Left lung (tissue), 10 donors: Measurements from ENCODE around the gene PCAT7. TPM values are rescaled to one million over a fixed set of nuclear protein-coding genes. Genes with fewer than 3 reads are reported as not detected.

ENCODE experiments used
- ATAC-seq: fragments of 200-7000 bp; cut with Tn5 transposase; one replicate; pipeline ENCODE4 v1.9.1; 2020; ENCODE audit warnings: moderate library complexity
- DNase-seq, 4 donors: peaks; one replicate each; pipeline ENCODE4 v3.0.0-alpha.2; 2013 to 2020
- H3K27ac ChIP-seq, 2 donors: fragments of 200-600 bp; sonication (generic) in 1 of 2; one replicate each; pipeline versions ENCODE4 v1.5.0 to v1.8.0; 2020 to 2021
- H3K27me3 ChIP-seq, 2 donors: fragments of 200-600 bp; sonication (generic) in 1 of 2; one replicate each; pipeline versions ENCODE4 v1.5.0 to v1.8.0; 2020 to 2021
- H3K36me3 ChIP-seq, 2 donors: fragments of 200-600 bp; sonication (generic) in 1 of 2; one replicate each; pipeline versions ENCODE4 v1.5.0 to v1.8.0; 2020 to 2021
- H3K4me1 ChIP-seq, 2 donors: fragments of 200-600 bp; one replicate each; pipeline ENCODE4 v1.8.0; 2021
- H3K4me3 ChIP-seq, 2 donors: fragments of 200-600 bp; sonication (generic) in 1 of 2; one replicate each; pipeline versions ENCODE4 v1.5.0 to v1.8.0; 2020 to 2021; ENCODE audit warnings: mild to moderate bottlenecking in 1 of 2
- H3K9me3 ChIP-seq, 2 donors: fragments of 200-600 bp; sonication (generic) in 1 of 2; one replicate each; pipeline versions ENCODE4 v1.5.0 to v1.8.0; 2020 to 2021
- CTCF ChIP-seq, 2 donors: fragments of 200-600 bp; sonication (generic) in 1 of 2; IDR thresholded peaks; one replicate each; pipeline versions ENCODE4 v1.5.0 to v1.8.0; 2021; ENCODE audit warnings: antibody characterized with exemption in 2 of 2
- intact Hi-C, 2 donors: fragments of 100-400 bp; cut with DNase I; formaldehyde crosslinking; loops; one replicate each; pipeline versions ENCODE4 v1.11.2 to v1.14.2; 2022
- polyA plus RNA-seq, 6 donors: library from polyadenylated mRNA; unstranded; fragments of 120-200 nt; gene quantifications; one replicate each; pipeline ENCODE4 v1.2.1, GENCODE V29; 2013; ENCODE audit not compliant: insufficient read length in 6 of 6
- total RNA-seq, 2 donors: library from RNA; stranded (reverse); fragmentation: NEBNext Ultra II Directional; extraction: Animal tissue kit (Norgen Biotek cat#: 25700); gene quantifications; one replicate each; pipeline ENCODE4 v1.2.1, GENCODE V29; 2021
- donor health status: DM: no; HTN: yes; CAD: no.
- donor health status: DM: no; HTN: no; CAD: no.

PCAT7 gene
- total and polyA plus RNA-seq, 8 donors = 0.23 to 1.2 (median 0.51) TPM; not detected in 1

- intact Hi-C loops = no loop called here
- Histone ChIP-seq H3K27me3 (no peaks in the 10 kb centered on the region), H3K36me3 (peaks cover 0 to 38% of the 10 kb centered on the region in 2 donors), H3K27ac (no peak overlapping the region), H3K4me1 (no peaks in the 10 kb centered on the region), H3K4me3 (no peak overlapping the region), H3K9me3 (no peaks in the 10 kb centered on the region)
- no peak for DNase-seq
- ATAC-seq = no peak
- TF ChIP-seq CTCF (IDR thresholded peaks at IDR 0.05) = no peak
These were observed 57.2 kb downstream of the PCAT7 start for GRCh38 chr9:94612071-94612470.

GRCh38 chr9:94613003-94613402, 58.1 kb downstream of the PCAT7 start:
- ATAC-seq = no peak
- TF ChIP-seq CTCF (IDR thresholded peaks at IDR 0.05) = no peak
- intact Hi-C loops = no loop called here
- Histone ChIP-seq H3K27me3 (no peaks in the 10 kb centered on the region), H3K9me3 (no peaks in the 10 kb centered on the region), H3K36me3 (peaks cover 0 to 44% of the 10 kb centered on the region in 2 donors), H3K4me3 (no peak overlapping the region), H3K4me1 (no peaks in the 10 kb centered on the region), H3K27ac (no peak overlapping the region)
- DNase-seq = no peak

- H3K27ac ChIP-seq = no peak overlapping the region
- no peak for TF ChIP-seq CTCF (IDR thresholded peaks at IDR 0.05)
- ATAC-seq (no peak), DNase-seq (no peak)
- H3K36me3 ChIP-seq = peaks cover 0 to 38% of the 10 kb centered on the region in 2 donors
- no peaks in the 10 kb centered on the region for H3K27me3 ChIP-seq
- no peak overlapping the region for H3K4me3 ChIP-seq
- intact Hi-C loops = no loop called here
- no peaks in the 10 kb centered on the region for H3K9me3 ChIP-seq
- H3K4me1 ChIP-seq = no peaks in the 10 kb centered on the region
These were observed 64.1 kb downstream of the PCAT7 start for GRCh38 chr9:94619026-94619425.

Other genes with a start within 250 kb of the PCAT7 start
- gene NUTM2F, start 226.4 kb upstream of the PCAT7 start, total RNA-seq = not detected
- under 1 TPM in 3 of 6 donors, not detected in 3; 0.10 to 0.11 (median 0.10) TPM for gene NUTM2F, start 226.4 kb upstream of the PCAT7 start, polyA plus RNA-seq
- not detected for gene FBP2, start 38.7 kb downstream of the PCAT7 start, total RNA-seq
- 1 to 10 TPM; 1.0 to 2.6 (median 1.7) TPM for gene FBP2, start 38.7 kb downstream of the PCAT7 start, polyA plus RNA-seq
- 100 to 1,000 TPM; 191 to 210 TPM for gene FBP1, start 84.4 kb downstream of the PCAT7 start, total RNA-seq
- 10 to 100 TPM; 15.9 to 23.8 (median 21.2) TPM for gene FBP1, start 84.4 kb downstream of the PCAT7 start, polyA plus RNA-seq
- 10 to 100 TPM; 74.3 to 83.2 TPM for gene AOPEP, start 171.6 kb downstream of the PCAT7 start, total RNA-seq
- 10 to 100 TPM; 32.5 to 41.4 (median 37.1) TPM for gene AOPEP, start 171.6 kb downstream of the PCAT7 start, polyA plus RNA-seq